GM10266 (cell line): Measurements from ENCODE around the gene GZMM.

Experiments used
- DNase-seq: peaks from one replicate; pipeline ENCODE4 v3.0.0; 2012; ENCODE audit errors: extremely low spot score
- TF ChIP-seq, protein P1 (sequence below): IDR thresholded peaks from 2 replicates; pipeline ENCODE4 v1.5.1; 2012; ENCODE audit warnings: mild to moderate bottlenecking, low read depth; ENCODE audit not compliant: control insufficient read depth, insufficient read depth; ENCODE audit errors: missing control alignments

Gene GZMM

DNA sequence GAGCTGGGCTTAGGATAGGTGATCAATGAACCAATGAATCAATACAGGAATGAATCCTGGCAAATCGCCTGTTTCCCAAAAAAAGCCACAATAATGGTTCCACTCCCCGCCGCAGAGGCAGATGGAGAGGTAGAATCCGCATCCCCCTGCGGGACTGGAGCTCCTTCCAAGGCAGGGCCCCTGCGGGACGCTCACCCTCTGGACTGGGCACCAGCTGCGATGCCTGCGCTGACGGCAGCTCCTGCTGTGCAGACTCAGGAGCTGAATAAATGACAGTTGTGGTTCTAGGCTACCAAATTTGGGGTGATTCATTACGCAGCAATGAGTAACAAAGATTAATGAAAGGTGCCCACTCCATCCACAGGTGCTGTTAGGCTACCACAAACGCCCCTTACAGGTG lies 21.1 kb upstream of the GZMM start:
- no peak for DNase-seq
- TF ChIP-seq, protein P1, sequence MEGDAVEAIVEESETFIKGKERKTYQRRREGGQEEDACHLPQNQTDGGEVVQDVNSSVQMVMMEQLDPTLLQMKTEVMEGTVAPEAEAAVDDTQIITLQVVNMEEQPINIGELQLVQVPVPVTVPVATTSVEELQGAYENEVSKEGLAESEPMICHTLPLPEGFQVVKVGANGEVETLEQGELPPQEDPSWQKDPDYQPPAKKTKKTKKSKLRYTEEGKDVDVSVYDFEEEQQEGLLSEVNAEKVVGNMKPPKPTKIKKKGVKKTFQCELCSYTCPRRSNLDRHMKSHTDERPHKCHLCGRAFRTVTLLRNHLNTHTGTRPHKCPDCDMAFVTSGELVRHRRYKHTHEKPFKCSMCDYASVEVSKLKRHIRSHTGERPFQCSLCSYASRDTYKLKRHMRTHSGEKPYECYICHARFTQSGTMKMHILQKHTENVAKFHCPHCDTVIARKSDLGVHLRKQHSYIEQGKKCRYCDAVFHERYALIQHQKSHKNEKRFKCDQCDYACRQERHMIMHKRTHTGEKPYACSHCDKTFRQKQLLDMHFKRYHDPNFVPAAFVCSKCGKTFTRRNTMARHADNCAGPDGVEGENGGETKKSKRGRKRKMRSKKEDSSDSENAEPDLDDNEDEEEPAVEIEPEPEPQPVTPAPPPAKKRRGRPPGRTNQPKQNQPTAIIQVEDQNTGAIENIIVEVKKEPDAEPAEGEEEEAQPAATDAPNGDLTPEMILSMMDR, result no peak

DNA sequence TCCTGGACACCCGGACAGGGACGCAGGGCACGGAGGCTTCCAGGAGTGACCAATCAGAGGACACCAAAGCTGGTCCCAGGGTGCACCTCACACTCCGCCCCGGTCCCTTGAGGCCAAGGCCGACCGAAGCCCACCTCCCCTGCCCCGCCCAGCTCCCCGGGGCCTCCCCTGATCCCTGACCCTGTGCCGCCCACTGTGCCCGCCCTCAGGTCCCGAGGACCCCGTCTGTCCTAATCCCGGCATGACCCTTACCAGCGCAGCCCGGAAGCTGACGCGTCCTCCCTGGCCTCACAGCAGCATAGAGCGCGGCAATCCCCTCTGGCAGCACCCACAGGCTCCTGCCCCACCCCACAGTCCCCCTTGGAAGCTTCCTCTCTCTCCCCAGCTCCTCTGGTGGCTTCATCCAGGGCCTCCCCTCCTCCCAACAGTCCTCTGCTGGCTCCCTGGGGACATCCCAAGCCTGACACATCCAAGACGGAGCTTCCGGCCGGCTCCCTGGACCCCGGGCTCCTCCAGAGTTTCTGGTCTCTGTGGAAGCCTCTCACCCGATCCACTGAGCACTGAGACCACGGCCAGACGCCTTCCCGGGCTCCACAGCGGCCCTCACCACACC lies 19.7 kb upstream of the GZMM start:
- DNase-seq, result no peak
- TF ChIP-seq, protein P1, result no peak

DNA sequence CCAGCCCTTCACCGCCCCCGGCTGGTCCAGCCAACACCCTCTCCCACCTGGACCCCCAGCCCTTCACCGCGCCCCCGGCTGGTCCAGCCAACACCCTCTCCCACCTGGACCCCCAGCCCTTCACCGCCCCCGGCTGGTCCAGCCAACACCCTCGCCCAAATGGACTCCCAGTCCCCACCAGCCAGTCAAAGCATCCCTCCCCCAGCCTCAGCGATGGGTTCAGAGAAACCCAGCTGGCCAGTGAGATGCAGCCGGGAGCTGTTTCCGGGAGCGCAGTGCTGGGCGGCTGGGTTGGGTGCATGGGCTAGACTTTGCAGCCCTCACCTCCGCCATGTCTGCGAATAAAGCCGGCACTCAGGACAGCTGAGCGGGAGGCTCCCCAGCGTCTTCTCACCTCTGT lies 18.8 kb upstream of the GZMM start:
- TF ChIP-seq, protein P1, result no peak
- DNase-seq, result no peak

DNA sequence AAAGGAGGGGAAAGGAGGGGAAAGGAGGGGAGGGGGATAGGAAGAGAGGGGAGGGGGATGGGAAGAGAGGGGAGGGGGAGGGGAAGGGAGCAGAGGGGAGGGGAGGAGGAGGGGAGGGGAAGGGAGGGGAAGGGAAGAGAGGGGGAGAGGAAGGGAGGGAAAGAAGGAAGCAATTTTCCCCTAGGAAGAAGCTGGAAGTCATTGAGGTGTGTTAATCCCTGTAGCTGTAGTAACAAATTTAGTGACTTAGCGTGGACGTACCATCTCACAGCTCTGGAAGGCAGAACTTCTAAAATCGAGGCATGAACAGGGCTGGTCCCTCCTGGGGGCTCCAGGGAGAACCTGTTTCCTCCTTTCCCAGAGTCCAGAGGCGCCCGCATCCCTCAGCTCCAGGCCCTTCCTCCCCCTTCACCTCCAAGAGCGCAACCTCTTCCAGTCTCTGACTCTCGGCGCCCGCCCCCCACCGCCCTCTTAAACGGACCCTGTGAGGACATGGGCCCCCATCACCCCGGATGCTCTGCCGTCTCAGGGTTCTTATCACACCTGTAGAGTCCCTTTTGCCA lies 17.9 kb upstream of the GZMM start:
- DNase-seq, result no peak
- TF ChIP-seq, protein P1, result no peak

DNA sequence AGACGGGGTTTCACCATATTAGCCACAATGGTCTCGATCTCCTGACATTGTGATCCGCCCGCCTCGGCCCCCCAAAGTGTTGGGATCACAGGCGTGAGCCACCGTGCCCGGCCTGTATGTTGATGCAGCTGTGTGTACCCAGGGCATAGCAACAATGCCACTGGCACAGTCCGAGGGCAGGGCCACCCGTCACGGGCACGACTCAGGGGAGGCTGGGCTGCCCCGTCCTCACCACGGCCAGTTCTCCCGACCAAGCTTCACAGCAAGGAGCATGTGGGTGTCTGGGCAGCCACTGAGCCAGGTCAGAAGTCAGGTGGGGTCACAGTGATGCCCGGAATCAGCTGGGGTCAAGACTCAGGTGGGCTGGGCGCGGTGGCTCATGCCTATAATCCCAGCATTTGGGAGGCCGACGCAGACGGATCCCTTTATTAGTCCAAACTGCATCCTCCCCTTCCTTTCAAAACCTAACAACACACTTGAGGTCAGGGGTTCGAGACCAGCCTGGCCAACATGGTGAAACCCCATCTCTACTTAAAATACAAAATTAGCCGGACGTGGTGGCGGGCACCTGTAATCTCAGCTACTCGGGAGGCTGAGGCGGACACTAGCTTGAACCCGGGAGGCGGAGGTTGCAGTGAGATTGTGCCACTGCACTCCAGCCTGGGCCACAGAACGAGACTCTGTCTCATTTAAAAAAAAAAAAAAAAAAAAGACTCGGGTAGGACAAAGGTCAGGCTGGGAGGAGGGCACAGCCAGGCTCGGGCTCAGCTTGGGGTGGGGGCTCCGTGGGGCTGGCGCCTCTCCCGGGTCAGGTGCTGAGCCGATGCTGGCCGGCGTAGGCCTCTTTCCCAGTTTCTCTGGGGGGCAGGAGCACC lies 13.5 kb upstream of the GZMM start:
- DNase-seq, result no peak
- TF ChIP-seq, protein P1, result no peak

DNA sequence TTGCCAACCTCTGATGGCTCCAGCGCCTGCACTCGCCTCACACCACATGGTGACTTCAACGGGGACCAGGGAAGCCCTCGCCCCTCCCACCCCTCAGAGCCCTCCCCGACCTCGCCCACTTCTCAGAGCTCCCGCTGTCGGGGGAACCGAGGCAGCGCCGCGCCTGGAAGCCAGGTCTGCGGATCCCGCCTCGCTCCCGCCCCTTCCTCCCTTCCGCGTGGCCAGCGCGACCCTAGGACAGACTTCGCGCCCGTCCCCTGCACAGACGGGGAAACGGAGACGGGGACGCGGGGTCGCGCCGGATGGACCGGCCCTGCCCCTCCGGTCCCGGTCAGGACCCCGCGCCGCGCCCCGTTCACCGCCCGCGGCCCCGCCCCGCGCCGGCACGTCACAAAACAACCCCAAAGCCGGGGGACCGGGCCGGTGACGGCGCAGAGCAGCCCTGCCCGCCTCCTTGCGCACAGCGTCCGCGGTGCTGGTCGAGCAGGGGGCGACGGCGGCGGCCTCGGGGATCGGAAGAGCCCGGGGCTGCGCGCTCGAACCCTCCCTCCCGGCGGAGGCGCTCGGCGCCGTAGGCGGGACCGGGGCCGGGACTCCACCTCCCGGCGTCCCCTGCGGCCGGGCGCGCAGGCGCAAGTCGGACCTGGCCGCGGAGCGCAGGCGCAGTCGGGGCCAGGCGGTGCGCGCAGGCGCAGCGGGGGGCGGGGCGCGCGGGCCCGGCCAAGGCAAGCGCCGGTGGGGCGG lies 12.7 kb upstream of the GZMM start:
- DNase-seq, result peak; percentile 100
- TF ChIP-seq, protein P1, result peak; percentile 11
